Epidermal melanocyte (primary cell): Measurements from ENCODE around the gene PRSS57.
"Not testable (repeated sequence)": the region's sequence is repeated elsewhere in the genome, so short reads cannot be mapped to it uniquely, and the experiment has no call there.

Source experiments
- DNase-seq: peaks from one replicate; pipeline ENCODE4 v3.0.0; 2011; ENCODE audit warnings: low spot score; ENCODE audit not compliant: insufficient read length

PRSS57 gene

GRCh38 chr19:723247-723646, 28.0 kb upstream of the PRSS57 start:
- no peak for DNase-seq

- peak; percentile 10 for DNase-seq
These were observed 27.4 kb upstream of the PRSS57 start for GRCh38 chr19:722553-723101.

- no peak for DNase-seq
These were observed 25.3 kb upstream of the PRSS57 start for GRCh38 chr19:720345-721160.

GRCh38 chr19:719636-720344, 24.5 kb upstream of the PRSS57 start:
- DNase-seq: no peak

GRCh38 chr19:718991-719512, 23.8 kb upstream of the PRSS57 start:
- DNase-seq: peak; percentile 16

GRCh38 chr19:718251-718951, 23.1 kb upstream of the PRSS57 start:
- DNase-seq: no peak

GRCh38 chr19:715347-715746, 20.1 kb upstream of the PRSS57 start:
- no peak for DNase-seq

- no peak for DNase-seq
These were observed 16.0 kb upstream of the PRSS57 start for GRCh38 chr19:711254-711653.

- DNase-seq: no peak
These were observed 15.5 kb upstream of the PRSS57 start for GRCh38 chr19:710767-711166.

GRCh38 chr19:709965-710571, 14.8 kb upstream of the PRSS57 start:
- no peak for DNase-seq

GRCh38 chr19:709196-709964, 14.1 kb upstream of the PRSS57 start:
- DNase-seq: no peak

- no peak for DNase-seq
These were observed 13.2 kb upstream of the PRSS57 start, which contains the start of gene PALM for GRCh38 chr19:708154-709143. TSS of gene PALM (plus strand) at chr19:708935. CDS start at chr19:709147, 212 bp downstream.

GRCh38 chr19:704447-704741, 9.1 kb upstream of the PRSS57 start:
- no peak for DNase-seq

GRCh38 chr19:703651-704446, 8.6 kb upstream of the PRSS57 start:
- DNase-seq: no peak

GRCh38 chr19:703329-703650, 8.0 kb upstream of the PRSS57 start:
- no peak for DNase-seq

- not testable (repeated sequence) for DNase-seq
These were observed 7.6 kb upstream of the PRSS57 start for GRCh38 chr19:702847-703246.

GRCh38 chr19:699885-700284, 4.6 kb upstream of the PRSS57 start:
- DNase-seq: not testable (repeated sequence)

GRCh38 chr19:698529-698928, 3.3 kb upstream of the PRSS57 start:
- DNase-seq: not testable (repeated sequence)
